ENCODE results near the gene SLC6A20. TPM values are rescaled to one million over a fixed set of nuclear protein-coding genes. Genes with fewer than 3 reads are reported as not detected.

The SLC6A20 gene

DNA sequence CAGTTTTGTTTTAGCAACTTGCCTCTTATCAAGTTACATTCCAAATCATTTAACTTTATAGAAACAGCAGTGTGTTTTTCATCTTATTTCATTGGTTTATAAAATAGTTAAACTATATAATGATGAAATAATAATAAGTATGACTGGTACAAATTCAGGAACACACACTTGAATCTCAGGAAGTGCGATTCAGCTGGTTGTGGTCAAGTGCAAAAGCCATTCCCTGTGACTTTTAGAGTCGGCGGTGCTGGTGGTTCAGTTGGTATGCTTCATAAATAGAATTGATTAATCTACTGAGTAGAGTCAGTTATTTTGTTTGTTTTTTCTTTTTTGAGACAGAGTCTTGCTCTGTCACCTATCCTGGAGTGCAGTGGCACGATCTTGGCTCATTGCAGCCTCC lies 84.4 kb downstream of the SLC6A20 start:
- H3K4me1 ChIP-seq (ENCODE audit: control insufficient read depth, insufficient read depth, low read depth, low read length) = no peaks in the 10 kb centered on the region
- peak overlapping the region; percentile 23 for H4K8ac ChIP-seq (ENCODE audit: low read length)
- no peak overlapping the region for H3K4me2 ChIP-seq (ENCODE audit: low read length, poor library complexity, severe bottlenecking)
- no peaks in the 10 kb centered on the region for H3K27me3 ChIP-seq (ENCODE audit: control insufficient read depth in 1 of 2, insufficient read depth in 1 of 2, low read length in 2 of 2)
- no peak overlapping the region for H3K23ac ChIP-seq (ENCODE audit: low read length in 2 of 2)
- no peak overlapping the region for H3K14ac ChIP-seq (ENCODE audit: low read length in 2 of 2)
- no peak overlapping the region for H2AK5ac ChIP-seq (ENCODE audit: low read length, severe bottlenecking)
- DNase-seq = peak; percentile 26
- 76% methylated on average over 3 of the region's 4 CpGs for WGBS
- no peak overlapping the region for H2BK5ac ChIP-seq (ENCODE audit: low read depth, low read length, poor library complexity, severe bottlenecking)
- no peak overlapping the region for H2BK12ac ChIP-seq (ENCODE audit: low read length in 2 of 2)
- H3K27ac ChIP-seq (ENCODE audit: low read length, poor library complexity, severe bottlenecking) = no peak overlapping the region
- H2AFZ ChIP-seq (ENCODE audit: low read depth, low read length) = no peak overlapping the region
- H3K4me3 ChIP-seq (ENCODE audit: insufficient read depth in 1 of 2, low read depth in 1 of 2, low read length in 2 of 2) = no peak overlapping the region
- peaks cover 16 to 79% of the 10 kb centered on the region in 2 experiments for H3K36me3 ChIP-seq (ENCODE audit: control insufficient read depth in 1 of 2, insufficient read depth in 2 of 2, low read depth in 1 of 2, low read length in 2 of 2)
- H2BK15ac ChIP-seq (ENCODE audit: low read depth, poor library complexity, severe bottlenecking) = no peak overlapping the region
- no peak overlapping the region for H4K91ac ChIP-seq (ENCODE audit: low read length)
- no peak overlapping the region for H2BK120ac ChIP-seq (ENCODE audit: low read depth, low read length)
- H3K79me1 ChIP-seq (replicated peaks; ENCODE audit: low read length, poor library complexity, severe bottlenecking) = peaks cover 17% of the 10 kb centered on the region
- H3K4ac ChIP-seq (ENCODE audit: low read depth in 1 of 2, low read length in 2 of 2) = no peak overlapping the region
- no peak overlapping the region for H3K9ac ChIP-seq (ENCODE audit: low read length)
- H3K9me3 ChIP-seq (ENCODE audit: control insufficient read depth, low read length) = no peaks in the 10 kb centered on the region
- no peak overlapping the region for H3K18ac ChIP-seq (ENCODE audit: low read depth in 1 of 2, low read length in 2 of 2)

GRCh38 chr3:45705839-45706808 lies 90.2 kb downstream of the SLC6A20 start:
- Histone ChIP-seq H3K9ac (ENCODE audit: low read length) (peak overlapping the region; percentile 32), H2BK12ac (ENCODE audit: low read length in 2 of 2) (no peak overlapping the region), H3K36me3 (ENCODE audit: control insufficient read depth in 1 of 2, insufficient read depth in 2 of 2, low read depth in 1 of 2, low read length in 2 of 2) (peaks cover 4 to 68% of the 10 kb centered on the region in 2 experiments), H2AK5ac (ENCODE audit: low read length, severe bottlenecking) (no peak overlapping the region), H3K79me1 (replicated peaks; ENCODE audit: low read length, poor library complexity, severe bottlenecking) (peaks cover 8% of the 10 kb centered on the region), H3K4ac (ENCODE audit: low read depth in 1 of 2, low read length in 2 of 2) (no peak overlapping the region), H4K8ac (ENCODE audit: low read length) (no peak overlapping the region), H2AFZ (ENCODE audit: low read depth, low read length) (no peak overlapping the region), H2BK120ac (ENCODE audit: low read depth, low read length) (no peak overlapping the region), H2BK5ac (ENCODE audit: low read depth, low read length, poor library complexity, severe bottlenecking) (no peak overlapping the region), H3K4me2 (ENCODE audit: low read length, poor library complexity, severe bottlenecking) (no peak overlapping the region), H3K23ac (ENCODE audit: low read length in 2 of 2) (no peak overlapping the region), H3K14ac (ENCODE audit: low read length in 2 of 2) (no peak overlapping the region), H3K27me3 (ENCODE audit: control insufficient read depth in 1 of 2, insufficient read depth in 1 of 2, low read length in 2 of 2) (no peaks in the 10 kb centered on the region), H2BK15ac (ENCODE audit: low read depth, poor library complexity, severe bottlenecking) (no peak overlapping the region), H3K18ac (ENCODE audit: low read depth in 1 of 2, low read length in 2 of 2) (no peak overlapping the region), H3K9me3 (ENCODE audit: control insufficient read depth, low read length) (no peaks in the 10 kb centered on the region), H3K4me1 (ENCODE audit: control insufficient read depth, insufficient read depth, low read depth, low read length) (no peaks in the 10 kb centered on the region), H4K91ac (ENCODE audit: low read length) (no peak overlapping the region), H3K4me3 (ENCODE audit: insufficient read depth in 1 of 2, low read depth in 1 of 2, low read length in 2 of 2) (no peak overlapping the region), H3K27ac (ENCODE audit: low read length, poor library complexity, severe bottlenecking) (no peak overlapping the region)
- DNase-seq = no peak
- 100% methylated on average over 1 of the region's 2 CpGs for WGBS

Small RNAs within 50 kb of the gene (small RNA-seq; reads per million reads assigned to genes)
- not detected for gene RN7SL145P (ENCODE audit: low read depth)

Data from mesenchymal stem cell (in vitro differentiated cells and primary cell).